Testis (tissue), 2 donors: ENCODE results near the gene TMC1.

Experiments
- POLR2A ChIP-seq: fragments of 450-650 bp; IDR thresholded peaks from one replicate; pipeline ENCODE4 v1.6.1; 2017; ENCODE audit warnings: antibody characterized with exemption, mild to moderate bottlenecking, moderate library complexity
- TF ChIP-seq, protein P1 (sequence below), 3 experiments: fragments of 450-650 bp in 2 of 3; fragments of 200-600 bp in 1 of 3; sonication (generic) in 1 of 3; IDR thresholded peaks; one replicate each; pipeline ENCODE4 v1.5.1; 2016 to 2019; ENCODE audit warnings: antibody characterized with exemption in 3 of 3, mild to moderate bottlenecking in 2 of 3, moderate library complexity in 1 of 3

DNA sequence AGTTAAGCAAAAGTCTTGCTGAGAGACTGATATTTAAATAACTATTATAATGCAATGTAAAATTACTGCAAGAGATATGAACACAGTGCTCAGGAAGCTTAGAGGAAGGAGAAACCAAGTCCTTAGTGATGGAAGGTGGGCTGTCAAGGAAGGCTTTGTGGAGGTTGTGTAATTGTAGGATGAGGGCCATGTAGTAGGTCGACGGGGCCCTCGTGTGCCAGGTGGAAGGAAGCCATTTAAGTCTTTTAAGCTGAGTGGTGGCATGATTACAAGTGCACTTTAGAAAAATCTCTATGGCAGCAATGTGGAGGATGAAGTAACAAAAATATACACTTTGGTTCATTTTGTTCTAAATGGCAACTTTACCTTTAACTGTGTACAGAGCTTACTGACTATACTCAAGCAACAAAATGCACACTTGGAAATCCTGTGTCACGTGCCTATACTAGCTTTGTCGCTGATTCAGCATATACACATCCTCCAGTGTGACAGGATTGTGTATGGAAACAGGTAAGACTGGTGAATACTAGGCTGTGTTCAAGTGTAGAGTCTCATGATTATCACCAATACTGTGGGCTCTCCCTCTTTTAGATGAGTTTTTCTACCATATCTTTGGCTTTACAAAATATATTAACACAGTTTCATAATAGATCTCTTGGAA lies 78.6 kb downstream of the TMC1 start:
- TF ChIP-seq, protein P1, sequence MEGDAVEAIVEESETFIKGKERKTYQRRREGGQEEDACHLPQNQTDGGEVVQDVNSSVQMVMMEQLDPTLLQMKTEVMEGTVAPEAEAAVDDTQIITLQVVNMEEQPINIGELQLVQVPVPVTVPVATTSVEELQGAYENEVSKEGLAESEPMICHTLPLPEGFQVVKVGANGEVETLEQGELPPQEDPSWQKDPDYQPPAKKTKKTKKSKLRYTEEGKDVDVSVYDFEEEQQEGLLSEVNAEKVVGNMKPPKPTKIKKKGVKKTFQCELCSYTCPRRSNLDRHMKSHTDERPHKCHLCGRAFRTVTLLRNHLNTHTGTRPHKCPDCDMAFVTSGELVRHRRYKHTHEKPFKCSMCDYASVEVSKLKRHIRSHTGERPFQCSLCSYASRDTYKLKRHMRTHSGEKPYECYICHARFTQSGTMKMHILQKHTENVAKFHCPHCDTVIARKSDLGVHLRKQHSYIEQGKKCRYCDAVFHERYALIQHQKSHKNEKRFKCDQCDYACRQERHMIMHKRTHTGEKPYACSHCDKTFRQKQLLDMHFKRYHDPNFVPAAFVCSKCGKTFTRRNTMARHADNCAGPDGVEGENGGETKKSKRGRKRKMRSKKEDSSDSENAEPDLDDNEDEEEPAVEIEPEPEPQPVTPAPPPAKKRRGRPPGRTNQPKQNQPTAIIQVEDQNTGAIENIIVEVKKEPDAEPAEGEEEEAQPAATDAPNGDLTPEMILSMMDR (IDR thresholded peaks at IDR 0.05) = no peak
- no peak for TF ChIP-seq POLR2A
